K562 (cell line): ENCODE data around the gene NOTCH3. TPM values are rescaled to one million over a fixed set of nuclear protein-coding genes. Genes with fewer than 3 reads are reported as not detected.

ENCODE experiments used
- ATAC-seq: fragments of 200-7000 bp; cut with Tn5 transposase; 3 replicates; pipeline ENCODE4 v1.9.1; 2020; ENCODE audit warnings: moderate library complexity
- BruUV-seq: library from RNA; stranded (reverse); fragments of 400-500 nt; replicated peaks from 2 replicates; lab custom pipeline; 2021; lab: Mats Ljungman, UMichigan
- CTCF ChIA-PET: fragments of 300-600 bp; formaldehyde crosslinking; extraction: SDS; loops from one replicate; lab custom pipeline; 2021; ENCODE audit warnings: low intra/inter-chr PET ratio; lab: Yijun Ruan, JAX
- POLR2A ChIA-PET: fragments of 300-600, 350-650 bp; sonication (Branson Sonifier 250); formaldehyde crosslinking; extraction: SDS; loops from one replicate; lab custom pipeline; 2021; ENCODE audit warnings: antibody characterized with exemption, inconsistent platforms; lab: Yijun Ruan, JAX
- DNase-seq, 4 experiments: peaks; one replicate each; pipeline versions ENCODE4 v3.0.0 to v3.0.0-alpha.2; 2011 to 2018; ENCODE audit warnings: low spot score in 3 of 4, mixed read lengths in 3 of 4; ENCODE audit errors: extremely low read depth in 1 of 4
- FAIRE-seq: peaks from 2 replicates; lab custom pipeline; 2011; peaks lifted over from hg19 to GRCh38; lab: Jason Lieb, UNC
- H2AFZ ChIP-seq: 2 replicates; pipeline ENCODE4 v1.6.0; 2011; ENCODE audit warnings: low read depth, low read length, control low read depth, inconsistent platforms
- H3K27ac ChIP-seq: fragments of 200-600 bp; 3 replicates; pipeline ENCODE4 v1.8.0; 2011; ENCODE audit warnings: low read depth, mild to moderate bottlenecking, control low read depth, inconsistent platforms, low read length, moderate library complexity, mixed read lengths; ENCODE audit errors: extremely low read depth
- H3K27me3 ChIP-seq, 2 experiments: fragments of 300-600 bp in 1 of 2; 2 replicates in 1 of 2; 3 replicates in 1 of 2; pipeline versions ENCODE4 v1.6.0 to v1.8.0; 2011; ENCODE audit warnings: inconsistent platforms in 2 of 2, low read length in 2 of 2, mild to moderate bottlenecking in 1 of 2, mixed read lengths in 1 of 2, moderate library complexity in 1 of 2; ENCODE audit not compliant: control insufficient read depth in 2 of 2, insufficient read depth in 2 of 2
- H3K36me3 ChIP-seq: fragments of 300-600 bp; 3 replicates; pipeline ENCODE4 v1.8.0; 2011; ENCODE audit warnings: mild to moderate bottlenecking, low read length, inconsistent platforms; ENCODE audit not compliant: control insufficient read depth, insufficient read depth
- H3K4me1 ChIP-seq, 2 experiments: fragments of 200-600 bp in 1 of 2; replicated peaks in 1 of 2; 2 replicates in 1 of 2; 3 replicates in 1 of 2; pipeline versions ENCODE4 v1.5.1 to v1.8.0; 2011; ENCODE audit warnings: inconsistent platforms in 2 of 2, low read length in 2 of 2, mild to moderate bottlenecking in 1 of 2, mixed read lengths in 1 of 2, moderate library complexity in 1 of 2; ENCODE audit not compliant: control insufficient read depth in 2 of 2, insufficient read depth in 2 of 2
- H3K4me2 ChIP-seq: 2 replicates; pipeline ENCODE4 v1.6.1; 2011; ENCODE audit warnings: low read length, control low read depth, inconsistent platforms, mixed read lengths; ENCODE audit not compliant: insufficient read depth
- H3K4me3 ChIP-seq: fragments of 200-600 bp; sonication (generic), shearing (Covaris generic); 2 replicates; pipeline ENCODE4 v1.5.1; 2016; ENCODE audit warnings: control low read depth, inconsistent platforms
- H3K79me2 ChIP-seq: fragments of 200-600 bp; 3 replicates; pipeline ENCODE4 v1.8.0; 2011; ENCODE audit warnings: low read length, inconsistent platforms; ENCODE audit not compliant: control insufficient read depth, insufficient read depth
- H3K9ac ChIP-seq, 2 experiments: 2 replicates each; pipeline versions ENCODE4 v1.6.0 to v1.6.1; 2011; ENCODE audit warnings: low read depth in 2 of 2, low read length in 2 of 2, control low read depth in 1 of 2, inconsistent platforms in 1 of 2, mild to moderate bottlenecking in 1 of 2, mixed read lengths in 1 of 2; ENCODE audit not compliant: insufficient read depth in 1 of 2
- H3K9me1 ChIP-seq: one replicate; pipeline ENCODE4 v1.6.0; 2011; ENCODE audit warnings: inconsistent platforms, mild to moderate bottlenecking, low read length, moderate library complexity; ENCODE audit not compliant: control insufficient read depth, insufficient read depth
- H3K9me3 ChIP-seq: replicated peaks from 2 replicates; pipeline ENCODE4 v1.5.1; 2011; ENCODE audit warnings: low read depth, low read length, inconsistent platforms; ENCODE audit not compliant: control insufficient read depth, insufficient read depth
- H4K20me1 ChIP-seq: replicated peaks from 2 replicates; pipeline ENCODE4 v1.6.1; 2011; ENCODE audit warnings: low read length, inconsistent platforms, mixed read lengths; ENCODE audit not compliant: control insufficient read depth, insufficient read depth
- HLTF ChIP-seq: fragments of 450-650 bp; IDR thresholded peaks from 2 replicates; pipeline ENCODE4 v1.6.1; 2016
- HMG20B ChIP-seq: fragments of 250-450 bp; sonication (Bioruptor Pico); IDR thresholded peaks from 2 replicates; pipeline ENCODE4 v1.5.0; 2021; ENCODE audit warnings: mild to moderate bottlenecking
- NEUROD1 ChIP-seq: fragments of 150-350 bp; IDR thresholded peaks from 2 replicates; pipeline ENCODE4 v1.6.1; 2014; ENCODE audit warnings: borderline replicate concordance, low read length, low read depth; ENCODE audit not compliant: partially characterized antibody
- NFIC ChIP-seq: fragments of 450-650 bp; IDR thresholded peaks from 2 replicates; pipeline ENCODE4 v1.6.1; 2017; ENCODE audit warnings: mild to moderate bottlenecking, inconsistent platforms
- PHB ChIP-seq: fragments of 250-450 bp; sonication (Bioruptor Pico); IDR thresholded peaks from 2 replicates; pipeline ENCODE4 v1.5.0; 2021
- PRPF4 ChIP-seq: fragments of 200-400 bp; formaldehyde crosslinking; IDR thresholded peaks from one replicate; pipeline ENCODE4 v1.6.1; 2017; ENCODE audit warnings: low read length, low read depth, mild to moderate bottlenecking; ENCODE audit not compliant: insufficient read depth, poor library complexity, severe bottlenecking
- RBBP5 ChIP-seq: fragments of 200-600 bp; sonication (generic); IDR thresholded peaks from 2 replicates; pipeline ENCODE4 v1.6.1; 2012; ENCODE audit warnings: borderline replicate concordance, mild to moderate bottlenecking, low read length, control low read depth, inconsistent platforms; ENCODE audit not compliant: insufficient read depth, poor library complexity, severe bottlenecking
- SMC3 ChIP-seq: conservative IDR thresholded peaks from 2 replicates; pipeline ENCODE4 v1.6.1; 2011; ENCODE audit warnings: low read depth, low read length, improper control_type of control experiment; ENCODE audit not compliant: insufficient read depth
- ZBTB40 ChIP-seq, 2 experiments: fragments of 450-650 bp in 1 of 2; sonication (generic) in 1 of 2; formaldehyde crosslinking in 1 of 2; IDR thresholded peaks; 2 replicates each; pipeline versions ENCODE4 v1.7.1 to v1.9.0; 2016 to 2022; ENCODE audit warnings: inconsistent platforms in 1 of 2, mild to moderate bottlenecking in 1 of 2, missing genetic modification reagents in 1 of 2
- ZNF551 ChIP-seq: fragments of 250-450 bp; sonication (Bioruptor Pico); IDR thresholded peaks from 2 replicates; pipeline ENCODE4 v1.5.0; 2021; ENCODE audit warnings: mild to moderate bottlenecking, moderate library complexity
- ZNF583 ChIP-seq: fragments of 250-450 bp; sonication (Bioruptor Pico); IDR thresholded peaks from 2 replicates; pipeline ENCODE4 v1.4.0; 2020
- ZNF586 ChIP-seq: fragments of 450-650 bp; formaldehyde crosslinking; conservative IDR thresholded peaks from 2 replicates; pipeline ENCODE4 v1.4.0; 2020; ENCODE audit warnings: mild to moderate bottlenecking, moderate library complexity
- WGBS: fragments of 100-300 bp; shearing (Covaris generic); methylation state at CpG from one replicate; pipeline ENCODE4 v1.1.6; 2016; ENCODE audit warnings: low coverage, mixed read lengths; ENCODE audit not compliant: insufficient coverage; ENCODE audit errors: missing lambda C conversion rate; 5-methylcytosine and 5-hydroxymethylcytosine counted together
- in situ Hi-C: fragments of 300-500 bp; cut with MboI; formaldehyde crosslinking; loops from 4 replicates; pipeline ENCODE4 v1.15.0; 2018; ENCODE audit warnings: inconsistent platforms, mixed read lengths
- intact Hi-C: fragments of 100-400 bp; cut with micrococcal nuclease; formaldehyde crosslinking; loops from 2 replicates; pipeline ENCODE4 v1.14.2; 2022
- polyA plus RNA-seq, 8 experiments: library from polyadenylated mRNA; depleted of rRNA in 4 of 8; stranded (reverse) in 5 of 8; unstranded in 3 of 8; fragments of >200 nt; fragmentation: Nextera tagmentation in 2 of 8; fragmentation: Illumina TruSeq in 1 of 8; extraction: Ambion mirVana in 2 of 8; extraction: Trizol in 1 of 8; gene quantifications; 2 replicates each; pipeline versions ENCODE4 v1.2.1 to v1.2.3, GENCODE V29; 2011 to 2014; ENCODE audit warnings: inconsistent platforms in 1 of 8, missing spikeins in 1 of 8
- total RNA-seq, 7 experiments: library from RNA; depleted of rRNA in 6 of 7; stranded (reverse); fragments of >200 nt in 6 of 7; fragmentation: Illumina TruSeq in 2 of 7; extraction: Trizol in 2 of 7; gene quantifications; 2 replicates each; pipeline versions ENCODE4 v1.2.1 to v1.2.3, GENCODE V29; 2011 to 2021; ENCODE audit warnings: low replicate concordance in 1 of 7

NOTCH3 gene
- total and polyA plus RNA-seq, 9 of the 15 experiments (the other 6 are each of a cell fraction or from before 2014, with no cell fraction given) = under 0.01 to 1.2 (median 0.16) TPM

GRCh38 chr19:15126131-15126910, 74.5 kb downstream of the NOTCH3 start:
- in situ Hi-C loops (no loop called here), intact Hi-C loops (no loop called here)
- Histone ChIP-seq H3K9me1 (peaks cover 6% of the 10 kb centered on the region), H3K4me2 (peak overlapping the region; percentile 92), H3K9me3 (no peaks in the 10 kb centered on the region), H2AFZ (peak overlapping the region; percentile 90), H3K9ac (peak overlapping the region; percentile 70 to 72; a peak in 3 of 4 replicates), H3K4me3 (no peak overlapping the region), H3K27ac (peak overlapping the region; percentile 66), H3K27me3 (peaks cover 5 to 10% of the 10 kb centered on the region in 2 experiments; a peak in 2 of 5 replicates), H3K79me2 (peaks cover 11% of the 10 kb centered on the region), H3K36me3 (peaks cover 7% of the 10 kb centered on the region; the same call in 1 of the 3 replicates), H3K4me1 (peaks cover 5 to 28% of the 10 kb centered on the region in 2 experiments; a peak in 4 of 5 replicates), H4K20me1 (no peaks in the 10 kb centered on the region)
- ChIA-PET CTCF (no interaction called here), POLR2A (interaction anchor here (0.5 to 1.6 kb wide), 4 partner anchors 8 to 359 kb away, joined by 3 to 5 read pairs (median 3); no protein-coding TSS in a partner anchor)
- FAIRE-seq = no peak
- WGBS = 33% methylated on average over 2 of the region's 2 CpGs
- ATAC-seq = no peak
- BruUV-seq = TSS peak; percentile 90
- DNase-seq = no peak
- TF ChIP-seq RBBP5 (no peak), ZNF586 (CRISPR knock-in tag) (no peak), NFIC (0 out of 2 replicates have a peak, but pooled peaks have one; percentile 9), NEUROD1 (no peak), HMG20B (CRISPR knock-in tag) (no peak), PRPF4 (no peak), HLTF (no peak), PHB (no peak), ZNF551 (no peak), ZBTB40 (IDR thresholded peaks at IDR 0.05) (0 out of 2 replicates have a peak, but pooled peaks have one; percentile 22), ZBTB40 (CRISPR knock-in tag; IDR thresholded peaks at IDR 0.05) (no peak), SMC3 (no peak), ZNF583 (CRISPR knock-in tag) (no peak)
